GM23248 (cell line): ENCODE results near the gene FAM110A.

Experiments
- EZH2 ChIP-seq: fragments of 200-600 bp; sonication (generic); IDR thresholded peaks from 2 replicates; pipeline ENCODE4 v1.6.1; 2018; ENCODE audit warnings: antibody characterized with exemption, mild to moderate bottlenecking; ENCODE audit not compliant: insufficient read depth, poor library complexity, severe bottlenecking
- EZH2phosphoT487 ChIP-seq: fragments of 200-600 bp; sonication (generic); IDR thresholded peaks from 2 replicates; pipeline ENCODE4 v1.6.1; 2018; ENCODE audit warnings: antibody characterized with exemption, moderate library complexity, mild to moderate bottlenecking, low read depth; ENCODE audit not compliant: insufficient read depth

DNA sequence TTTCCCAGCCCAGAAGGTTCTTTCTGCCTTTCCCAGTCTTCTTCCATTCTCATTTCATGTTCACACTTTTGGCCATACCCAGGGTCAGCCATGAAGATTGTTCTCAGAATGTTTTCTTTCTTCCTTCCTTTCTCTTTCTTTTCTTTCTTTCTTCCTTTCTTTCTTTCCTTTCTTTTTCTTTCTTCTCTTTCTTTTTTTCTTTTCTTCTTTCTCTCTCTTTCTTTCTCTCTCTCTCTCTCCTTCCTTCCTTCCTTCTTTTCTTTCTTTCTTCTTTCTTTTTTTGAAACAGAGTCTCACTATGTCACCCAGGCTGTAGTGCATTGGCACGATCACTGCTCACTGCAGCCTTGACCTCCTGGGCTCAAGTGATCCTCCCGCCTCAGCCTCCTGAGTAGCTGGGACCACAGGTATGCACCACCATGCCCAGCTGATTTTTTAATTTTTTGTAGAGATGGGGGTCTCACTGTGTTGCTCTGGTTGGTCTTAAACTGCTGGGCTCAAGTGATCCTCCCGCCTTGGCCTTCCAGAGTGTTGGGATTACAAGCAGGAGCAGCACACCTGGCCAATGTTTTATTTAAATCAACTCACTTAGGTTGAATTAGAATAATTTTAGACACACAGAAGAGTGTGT, 13.1 kb upstream of the FAM110A start:
- no peak for TF ChIP-seq EZH2
- TF ChIP-seq EZH2phosphoT487: no peak
